Vagina (tissue), 2 donors: ENCODE data around the gene RPS6KB2.

ENCODE experiments used
- POLR2AphosphoS5 ChIP-seq, 2 donors: sonication (generic); formaldehyde crosslinking; IDR thresholded peaks; one replicate each; pipeline ENCODE4 v1.9.0; 2017; ENCODE audit warnings: antibody characterized with exemption in 2 of 2, mild to moderate bottlenecking in 2 of 2, low read depth in 1 of 2; ENCODE audit not compliant: insufficient read depth in 1 of 2
- TF ChIP-seq, protein P1 (sequence below), 3 experiments: fragments of 450-650 bp in 2 of 3; fragments of 200-600 bp in 1 of 3; sonication (generic) in 1 of 3; IDR thresholded peaks; one replicate each; pipeline ENCODE4 v1.5.1; 2017 to 2019; ENCODE audit warnings: antibody characterized with exemption in 3 of 3, mild to moderate bottlenecking in 2 of 3, moderate library complexity in 2 of 3

DNA sequence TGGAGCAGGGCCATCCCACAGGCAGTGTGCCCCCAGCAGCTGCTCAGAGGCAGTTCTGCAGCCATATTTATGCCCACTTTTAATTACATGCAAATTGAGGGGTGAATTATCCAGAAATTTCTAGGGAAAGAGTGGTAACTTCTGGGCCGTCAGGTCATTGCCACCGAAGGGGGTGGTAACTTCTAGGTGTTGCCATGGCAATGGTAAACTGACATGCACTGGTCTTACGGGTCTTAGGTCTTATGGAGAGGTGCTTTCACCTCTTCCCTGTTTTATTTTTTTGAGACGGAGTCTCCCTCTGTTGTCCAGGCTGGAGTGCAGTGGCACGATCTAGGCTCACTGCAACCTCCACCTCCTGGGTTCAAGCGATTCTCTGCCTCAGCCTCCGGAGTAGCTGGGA lies 44.6 kb downstream of the RPS6KB2 start:
- TF ChIP-seq, protein P1, sequence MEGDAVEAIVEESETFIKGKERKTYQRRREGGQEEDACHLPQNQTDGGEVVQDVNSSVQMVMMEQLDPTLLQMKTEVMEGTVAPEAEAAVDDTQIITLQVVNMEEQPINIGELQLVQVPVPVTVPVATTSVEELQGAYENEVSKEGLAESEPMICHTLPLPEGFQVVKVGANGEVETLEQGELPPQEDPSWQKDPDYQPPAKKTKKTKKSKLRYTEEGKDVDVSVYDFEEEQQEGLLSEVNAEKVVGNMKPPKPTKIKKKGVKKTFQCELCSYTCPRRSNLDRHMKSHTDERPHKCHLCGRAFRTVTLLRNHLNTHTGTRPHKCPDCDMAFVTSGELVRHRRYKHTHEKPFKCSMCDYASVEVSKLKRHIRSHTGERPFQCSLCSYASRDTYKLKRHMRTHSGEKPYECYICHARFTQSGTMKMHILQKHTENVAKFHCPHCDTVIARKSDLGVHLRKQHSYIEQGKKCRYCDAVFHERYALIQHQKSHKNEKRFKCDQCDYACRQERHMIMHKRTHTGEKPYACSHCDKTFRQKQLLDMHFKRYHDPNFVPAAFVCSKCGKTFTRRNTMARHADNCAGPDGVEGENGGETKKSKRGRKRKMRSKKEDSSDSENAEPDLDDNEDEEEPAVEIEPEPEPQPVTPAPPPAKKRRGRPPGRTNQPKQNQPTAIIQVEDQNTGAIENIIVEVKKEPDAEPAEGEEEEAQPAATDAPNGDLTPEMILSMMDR (IDR thresholded peaks at IDR 0.05) = no peak
- no peak for TF ChIP-seq POLR2AphosphoS5 (IDR thresholded peaks at IDR 0.05; ENCODE audit: insufficient read depth in 1 of 2, low read depth in 1 of 2)
